Measurements from ENCODE around the gene ANO7.

ANO7 gene

DNA sequence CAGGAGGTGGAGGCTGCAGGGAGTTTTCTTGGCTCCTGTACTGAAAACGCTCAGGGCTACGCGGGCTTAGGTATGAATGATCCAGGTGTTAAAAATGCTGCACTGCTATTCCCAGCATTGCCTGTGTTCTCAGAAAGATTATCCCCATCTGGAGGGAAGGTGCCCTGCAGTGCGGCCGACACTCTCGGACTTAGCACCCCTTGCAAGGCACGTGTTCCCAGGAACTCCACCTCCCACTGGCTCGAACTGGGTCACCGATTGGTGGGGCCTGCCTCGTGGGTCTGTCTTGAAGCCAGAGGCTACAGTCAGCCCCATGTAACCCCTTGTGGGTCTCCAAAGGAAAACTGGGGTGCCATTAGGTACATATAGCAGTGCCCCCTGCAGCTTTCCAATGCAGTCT lies 25.7 kb downstream of the ANO7 start:
- DNase-seq = no peak

DNA sequence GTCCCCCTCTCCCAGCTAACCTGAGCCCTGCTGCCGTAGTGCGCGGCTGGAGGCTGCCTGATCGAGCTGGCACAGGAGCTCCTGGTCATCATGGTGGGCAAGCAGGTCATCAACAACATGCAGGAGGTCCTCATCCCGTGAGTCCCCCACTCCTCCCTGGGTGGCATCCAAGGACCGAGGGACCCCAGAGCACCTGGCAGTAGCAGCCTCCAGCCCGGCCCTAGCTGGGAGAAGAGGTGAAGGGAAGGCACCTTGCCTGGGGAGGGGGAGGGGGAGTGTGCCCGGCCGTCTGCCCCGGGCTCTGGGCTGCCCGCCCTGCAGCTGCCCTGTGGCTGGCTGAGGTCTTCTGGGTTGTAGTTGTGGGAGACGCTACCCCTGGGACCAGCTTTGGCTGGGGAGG lies 26.3 kb downstream of the ANO7 start:
- DNase-seq = no peak

DNA sequence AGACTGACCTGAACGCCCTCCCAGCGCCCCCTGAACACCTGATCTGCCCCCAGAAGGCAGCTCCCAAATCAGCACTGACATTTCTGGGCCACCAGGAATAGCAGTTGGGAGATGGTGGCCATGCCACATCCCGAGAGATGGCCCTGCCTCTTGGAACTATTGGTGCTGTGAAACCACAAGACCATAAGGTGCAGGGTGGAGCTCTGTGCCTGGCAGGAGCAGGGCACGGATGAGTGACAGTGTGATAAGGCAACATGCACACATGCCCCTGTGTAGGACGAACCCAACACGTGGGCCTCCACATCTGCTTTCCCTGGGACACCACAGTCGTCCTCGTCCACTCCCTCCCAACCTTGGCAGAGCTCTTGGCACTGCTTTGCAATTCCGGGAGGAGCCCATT lies 26.9 kb downstream of the ANO7 start:
- no peak for DNase-seq

DNA sequence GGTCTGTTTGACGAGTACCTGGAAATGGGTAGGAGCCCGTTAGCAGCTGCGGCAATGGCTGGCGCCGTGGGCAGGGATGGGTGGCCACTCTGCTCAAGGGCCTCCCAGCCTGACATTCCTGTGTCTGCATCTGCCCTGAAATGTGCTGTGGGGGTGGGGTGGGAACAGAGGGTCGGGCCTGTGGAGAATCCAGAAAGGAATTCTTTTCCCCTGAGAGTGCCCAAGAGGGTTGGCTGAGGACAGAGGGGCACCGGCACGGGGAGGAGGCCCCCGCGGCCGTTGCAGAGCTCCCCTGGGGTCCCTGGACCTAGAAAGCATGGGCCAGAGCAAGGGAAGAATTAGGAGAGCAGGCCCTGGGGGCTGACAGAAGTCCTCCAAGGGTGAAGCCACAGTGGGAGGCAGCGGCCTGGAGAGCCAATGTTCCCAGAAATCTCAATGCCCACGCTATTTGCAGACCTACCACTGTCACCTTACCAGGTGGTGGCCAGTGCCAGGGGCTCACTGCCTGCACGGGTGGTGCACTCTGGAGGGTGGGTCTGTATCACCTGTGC lies 27.8 kb downstream of the ANO7 start:
- no peak for DNase-seq

DNA sequence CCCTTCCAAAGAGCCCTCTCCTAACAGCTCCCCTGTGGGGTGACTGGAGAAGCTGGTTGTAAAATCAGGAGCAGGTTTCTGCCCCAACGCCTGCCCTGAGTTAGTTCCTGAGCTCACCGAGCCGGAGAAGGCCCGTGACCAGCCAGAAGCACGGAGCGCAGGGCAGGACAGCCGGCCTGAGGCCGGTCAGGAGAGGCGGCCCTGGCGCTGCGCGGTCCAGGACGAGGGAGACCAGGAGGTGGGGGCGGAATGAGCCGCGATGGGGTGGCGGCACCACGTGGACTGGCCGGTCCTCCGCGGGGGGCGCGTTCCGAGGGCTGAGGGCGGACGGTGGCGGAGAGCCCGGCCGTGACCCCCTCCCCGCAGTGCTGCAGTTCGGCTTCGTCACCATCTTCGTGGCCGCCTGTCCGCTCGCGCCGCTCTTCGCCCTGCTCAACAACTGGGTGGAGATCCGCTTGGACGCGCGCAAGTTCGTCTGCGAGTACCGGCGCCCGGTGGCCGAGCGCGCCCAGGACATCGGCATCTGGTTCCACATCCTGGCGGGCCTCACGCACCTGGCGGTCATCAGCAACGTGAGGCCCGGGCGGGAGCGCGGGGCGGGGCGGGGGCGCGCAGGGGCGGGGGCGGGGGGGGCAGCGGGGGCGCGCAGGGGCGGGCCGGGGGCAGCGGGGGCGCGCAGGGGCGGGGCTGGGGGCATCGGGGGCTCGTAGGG lies 29.0 kb downstream of the ANO7 start:
- DNase-seq = no peak

DNA sequence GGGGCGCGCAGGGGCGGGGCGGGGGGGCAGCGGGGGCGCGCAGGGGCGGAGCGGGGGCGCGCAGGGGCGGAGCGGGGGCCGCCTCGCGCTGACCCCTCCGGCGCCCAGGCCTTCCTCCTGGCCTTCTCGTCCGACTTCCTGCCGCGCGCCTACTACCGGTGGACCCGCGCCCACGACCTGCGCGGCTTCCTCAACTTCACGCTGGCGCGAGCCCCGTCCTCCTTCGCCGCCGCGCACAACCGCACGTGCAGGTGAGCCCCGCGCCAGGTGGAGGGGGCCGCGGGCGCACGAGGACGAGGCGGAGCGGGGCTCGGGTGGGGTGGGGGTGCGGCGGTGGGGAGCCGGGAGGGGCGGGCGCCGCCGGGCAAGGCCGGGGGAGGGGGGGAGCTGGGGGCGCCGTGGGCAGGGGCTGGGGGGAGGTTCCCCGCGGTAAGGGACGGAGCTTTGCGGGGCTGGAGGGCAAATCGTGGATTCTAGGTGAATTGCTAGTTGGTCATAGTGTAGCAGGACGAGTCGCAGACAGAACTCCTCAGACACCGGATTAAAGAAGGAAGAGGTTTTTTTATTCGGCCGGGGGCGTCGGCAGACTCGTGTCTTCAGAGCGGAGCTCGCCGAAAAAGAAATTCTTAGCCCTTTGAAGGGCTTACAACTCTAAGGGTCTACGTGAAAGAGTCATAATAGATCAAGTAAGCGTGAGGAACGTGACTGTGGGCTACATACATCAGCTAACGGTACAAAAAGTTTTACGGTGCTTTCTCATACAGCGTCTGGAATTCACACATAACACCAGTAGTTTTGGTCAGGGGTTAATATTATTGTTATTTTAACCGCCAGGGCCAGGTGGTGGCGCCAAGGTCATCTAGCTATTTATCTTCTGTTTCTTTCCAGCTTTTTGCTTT lies 29.9 kb downstream of the ANO7 start:
- no peak for DNase-seq

DNA sequence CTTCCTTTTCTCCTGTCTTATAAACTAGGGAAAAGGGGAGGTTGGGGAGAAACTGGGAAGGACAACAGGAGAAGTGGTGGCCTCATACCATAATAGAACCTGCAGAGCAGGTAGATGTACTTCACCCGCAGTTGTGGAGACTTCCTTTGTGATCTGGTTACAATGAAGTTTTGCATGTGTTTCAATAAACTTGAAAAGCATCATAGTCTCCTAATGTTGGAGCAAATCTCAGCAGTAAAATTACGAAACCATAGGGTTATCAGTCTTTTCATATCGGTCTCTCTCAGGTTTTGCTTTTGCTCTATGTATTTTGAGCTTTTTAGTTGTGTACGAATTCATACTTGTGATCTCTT lies 30.5 kb downstream of the ANO7 start:
- DNase-seq = no peak

DNA sequence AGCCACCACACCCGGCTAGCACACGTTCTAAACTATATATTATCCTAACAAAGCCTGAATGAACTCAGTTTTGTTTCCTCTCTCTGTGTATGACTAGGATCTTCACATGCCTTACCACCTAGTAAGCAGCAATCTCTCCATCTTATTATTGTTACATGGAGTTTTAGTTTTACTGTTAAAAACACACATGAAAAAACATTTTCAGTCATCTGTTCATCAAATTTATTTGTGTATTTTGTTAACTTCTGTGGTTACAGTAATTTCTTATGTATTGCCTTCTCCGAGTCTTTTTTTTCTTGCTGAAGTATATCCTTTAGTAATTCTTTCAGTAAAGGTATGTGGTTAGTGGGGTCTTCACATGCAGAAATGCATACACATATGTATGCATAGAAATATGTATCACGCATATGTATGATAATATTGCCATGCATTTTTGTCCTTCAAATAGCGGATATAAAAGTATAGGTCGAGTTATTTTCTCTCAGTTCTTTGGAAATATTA lies 31.4 kb downstream of the ANO7 start:
- no peak for DNase-seq

DNA sequence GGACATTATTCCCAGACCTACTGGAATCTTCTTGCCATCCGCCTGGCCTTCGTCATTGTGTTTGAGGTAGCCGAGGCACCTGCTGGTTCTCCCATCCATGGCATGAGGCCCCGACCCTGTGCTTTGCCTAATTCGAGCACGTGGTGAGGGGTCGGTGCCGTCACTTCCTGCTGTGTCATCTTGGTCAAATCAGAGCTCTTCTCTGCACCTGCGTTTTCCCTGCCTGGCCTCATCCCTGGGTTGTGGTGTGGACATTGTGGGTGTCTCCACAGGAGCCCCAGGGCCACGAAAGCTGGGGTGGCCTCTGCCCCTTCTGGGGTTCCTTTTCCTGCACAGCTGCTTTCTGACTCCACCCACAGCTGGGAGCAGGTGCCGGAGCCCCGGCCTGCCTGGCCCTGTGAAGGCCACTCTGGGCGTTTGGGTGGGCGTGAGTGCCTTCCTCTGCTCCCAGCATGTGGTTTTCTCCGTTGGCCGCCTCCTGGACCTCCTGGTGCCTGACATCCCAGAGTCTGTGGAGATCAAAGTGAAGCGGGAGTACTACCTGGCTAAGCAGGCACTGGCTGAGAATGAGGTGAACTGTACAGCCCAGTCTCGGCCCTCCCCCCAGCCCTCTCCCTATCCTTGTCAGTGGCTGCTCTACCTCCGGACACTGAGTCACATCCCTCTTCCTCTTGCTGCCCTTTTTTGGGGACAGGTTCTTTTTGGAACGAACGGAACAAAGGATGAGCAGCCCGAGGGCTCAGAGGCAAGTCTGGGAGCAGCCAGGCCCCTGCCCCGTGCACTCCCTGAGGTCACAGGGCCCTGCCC lies 34.9 kb downstream of the ANO7 start:
- DNase-seq = no peak

DNA sequence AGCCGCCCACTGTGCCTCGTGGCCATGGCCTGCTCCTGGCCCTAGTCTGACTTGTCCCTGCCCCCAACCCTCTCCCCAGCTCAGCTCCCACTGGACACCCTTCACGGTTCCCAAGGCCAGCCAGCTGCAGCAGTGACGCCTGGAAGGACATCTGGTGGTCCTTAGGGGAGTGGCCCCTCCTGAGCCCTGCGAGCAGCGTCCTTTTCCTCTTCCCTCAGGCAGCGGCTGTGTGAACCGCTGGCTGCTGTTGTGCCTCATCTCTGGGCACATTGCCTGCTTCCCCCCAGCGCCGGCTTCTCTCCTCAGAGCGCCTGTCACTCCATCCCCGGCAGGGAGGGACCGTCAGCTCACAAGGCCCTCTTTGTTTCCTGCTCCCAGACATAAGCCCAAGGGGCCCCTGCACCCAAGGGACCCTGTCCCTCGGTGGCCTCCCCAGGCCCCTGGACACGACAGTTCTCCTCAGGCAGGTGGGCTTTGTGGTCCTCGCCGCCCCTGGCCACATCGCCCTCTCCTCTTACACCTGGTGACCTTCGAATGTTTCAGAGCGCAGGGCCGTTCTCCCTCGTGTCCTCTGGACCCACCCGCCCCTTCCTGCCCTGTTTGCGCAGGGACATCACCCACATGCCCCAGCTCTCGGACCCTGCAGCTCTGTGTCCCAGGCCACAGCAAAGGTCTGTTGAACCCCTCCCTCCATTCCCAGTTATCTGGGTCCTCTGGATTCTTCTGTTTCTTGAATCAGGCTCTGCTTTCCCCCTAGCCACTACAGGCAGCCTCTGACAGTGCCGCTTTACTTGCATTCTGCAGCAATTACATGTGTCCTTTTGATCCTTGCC lies 35.8 kb downstream of the ANO7 start:
- DNase-seq = no peak

DNA sequence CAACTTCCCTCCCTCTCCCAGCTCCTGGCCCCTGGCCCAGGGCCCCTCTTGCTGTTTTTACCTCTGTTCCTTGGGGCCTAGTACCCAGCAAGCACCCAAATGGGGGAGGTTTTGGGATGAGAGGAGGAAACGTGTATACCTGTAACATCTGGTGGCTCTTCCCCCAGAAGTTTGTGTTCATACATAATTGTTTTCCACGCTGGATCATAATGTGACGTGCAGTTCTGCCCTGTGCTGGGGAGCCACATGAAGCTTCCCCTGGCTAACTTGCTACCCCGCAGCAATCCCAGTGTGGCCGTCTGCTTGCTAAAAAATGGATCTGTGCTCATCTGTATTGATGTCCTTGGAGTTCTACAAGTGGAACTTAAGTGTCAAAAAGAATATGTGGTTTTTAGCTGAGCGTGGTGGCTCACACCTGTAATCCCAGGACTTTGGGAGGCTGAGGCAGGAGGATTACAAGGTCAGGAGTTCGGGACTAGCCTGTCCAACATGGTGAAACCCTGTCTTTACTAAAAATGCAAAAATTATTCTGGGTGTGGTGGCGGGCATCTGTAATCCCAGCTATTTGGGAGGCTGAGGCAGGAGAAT lies 36.5 kb downstream of the ANO7 start:
- no peak for DNase-seq

DNA sequence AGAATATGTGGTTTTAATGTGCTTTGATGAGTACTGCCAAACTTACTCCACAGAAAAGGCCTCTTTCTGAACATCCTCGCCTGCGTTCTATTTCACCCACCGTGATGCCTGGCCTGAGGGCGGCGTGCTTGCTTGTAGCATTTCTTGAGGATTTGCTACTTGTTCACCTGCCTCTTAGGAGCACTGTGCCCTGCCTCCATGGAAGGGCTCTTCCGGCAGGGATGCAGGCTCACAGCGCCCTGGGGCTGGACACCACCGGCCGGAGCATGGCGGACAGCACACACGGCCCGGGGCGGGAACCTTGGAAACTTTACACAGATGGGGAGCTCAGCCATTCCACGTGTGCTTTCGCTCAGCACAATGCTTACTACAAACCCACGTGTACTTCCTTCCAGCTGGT lies 37.1 kb downstream of the ANO7 start:
- DNase-seq = no peak

DNA sequence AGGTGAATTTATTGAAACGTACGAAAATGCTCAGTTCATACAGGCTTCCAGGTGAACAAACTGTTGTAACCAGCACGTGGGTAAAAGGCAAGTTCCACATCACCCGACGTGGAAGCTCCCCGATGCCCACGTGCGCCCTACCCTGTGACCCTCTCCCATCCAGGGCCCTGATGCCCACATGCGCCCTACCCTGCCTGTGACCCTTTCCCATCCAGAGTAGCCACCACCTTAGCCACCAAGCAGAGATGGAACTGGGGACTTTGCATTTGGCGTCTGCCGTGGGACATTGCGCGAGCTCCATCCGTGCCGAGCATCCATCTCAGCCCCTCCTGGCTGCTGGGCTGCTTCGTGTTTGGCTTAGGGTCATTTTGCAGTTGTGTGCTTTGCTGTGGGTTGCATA lies 37.5 kb downstream of the ANO7 start:
- no peak for DNase-seq

DNA sequence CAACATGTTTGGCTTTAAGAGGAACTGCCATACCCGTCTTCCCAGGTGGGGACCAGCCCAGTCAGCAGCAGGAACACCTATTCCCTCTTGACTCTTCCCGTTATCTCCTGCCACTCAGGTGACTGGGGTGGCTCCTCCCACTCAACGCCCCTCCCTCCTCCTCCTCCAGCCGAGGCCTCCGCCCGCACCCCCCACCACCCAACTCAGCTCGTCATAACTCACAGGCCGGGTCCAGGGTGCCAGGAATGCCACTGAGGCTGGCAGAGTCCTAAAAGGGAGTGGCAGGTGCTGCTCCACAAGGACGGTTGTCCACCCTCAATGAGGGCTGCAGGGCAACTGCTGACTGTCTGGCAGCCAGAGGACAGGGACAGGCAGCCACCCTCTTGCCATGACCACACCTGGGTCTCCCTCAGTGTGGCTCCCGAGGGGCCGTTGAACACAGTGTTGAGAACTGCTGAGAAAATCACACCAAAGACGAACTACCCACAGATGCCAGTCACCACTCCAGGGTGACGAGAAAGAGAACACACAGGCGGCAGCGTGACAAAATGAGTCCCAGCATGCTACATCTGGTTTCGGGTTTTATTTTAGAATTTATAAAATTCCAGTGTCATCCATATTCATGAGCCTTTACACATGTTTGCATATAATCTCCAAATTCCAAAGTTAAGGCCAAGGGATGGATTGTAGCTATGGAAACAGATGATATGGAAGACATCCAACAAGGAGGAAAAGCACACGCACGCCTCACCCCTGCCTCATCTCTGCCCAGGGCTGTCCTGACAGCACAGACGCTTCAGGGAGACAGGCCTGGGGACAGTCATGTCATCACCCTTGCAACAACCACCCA lies 38.5 kb downstream of the ANO7 start:
- no peak for DNase-seq

DNA sequence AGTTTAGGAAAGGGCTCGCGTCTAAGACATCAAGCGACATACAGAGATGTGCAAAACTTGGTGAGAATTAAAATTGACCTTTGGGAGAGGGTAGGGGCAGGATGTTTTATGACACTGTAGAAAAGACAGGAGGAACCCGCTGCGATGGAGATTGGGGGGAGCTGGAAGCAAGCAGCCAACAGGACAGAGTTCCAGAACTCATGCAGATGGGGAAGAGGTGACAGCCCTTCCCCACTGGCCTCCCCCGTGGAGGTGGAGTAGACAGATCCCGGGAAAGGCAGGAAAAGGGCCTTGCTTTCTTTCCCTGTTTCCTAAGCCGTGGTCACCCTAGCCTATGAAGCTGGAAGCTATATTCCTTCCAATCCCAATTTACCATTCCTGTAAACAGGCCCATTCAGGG lies 39.1 kb downstream of the ANO7 start:
- no peak for DNase-seq

DNA sequence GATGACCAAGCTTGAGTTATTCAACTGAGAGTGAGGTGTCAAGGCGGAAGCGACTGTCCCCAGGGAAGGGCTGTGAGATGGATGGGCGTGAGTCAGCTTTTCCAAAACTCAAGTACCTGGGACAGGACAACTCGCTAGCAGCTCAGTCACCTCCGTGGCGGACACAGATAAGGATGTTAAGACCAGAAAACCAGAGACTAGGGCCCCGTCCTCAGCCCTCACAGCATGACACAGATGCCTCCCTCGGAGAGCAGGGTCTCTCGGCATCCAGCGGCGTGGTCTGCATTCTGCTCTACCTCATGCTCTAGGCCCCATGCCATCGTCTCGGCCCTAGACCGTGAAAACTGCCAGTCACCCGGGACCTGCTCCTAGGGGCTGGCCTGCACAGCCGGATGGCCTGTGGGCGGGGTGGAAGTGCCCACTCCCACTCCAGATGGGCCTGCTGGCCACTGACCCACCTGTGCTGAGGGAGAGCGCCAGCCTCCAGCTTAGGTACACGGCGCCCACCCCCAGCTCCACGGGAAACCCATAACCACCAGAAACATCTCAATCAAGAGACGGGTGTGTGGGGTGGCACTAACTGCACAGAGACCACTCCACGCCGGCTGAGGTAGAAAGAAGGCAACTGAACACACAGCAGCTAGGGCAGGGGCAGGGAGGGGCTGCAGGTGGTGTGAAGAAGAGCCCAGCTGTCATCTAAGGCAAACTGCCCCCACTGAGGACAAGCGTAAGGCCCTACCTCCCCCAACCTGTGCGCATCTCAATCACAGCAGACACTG lies 39.8 kb downstream of the ANO7 start:
- no peak for DNase-seq

DNA sequence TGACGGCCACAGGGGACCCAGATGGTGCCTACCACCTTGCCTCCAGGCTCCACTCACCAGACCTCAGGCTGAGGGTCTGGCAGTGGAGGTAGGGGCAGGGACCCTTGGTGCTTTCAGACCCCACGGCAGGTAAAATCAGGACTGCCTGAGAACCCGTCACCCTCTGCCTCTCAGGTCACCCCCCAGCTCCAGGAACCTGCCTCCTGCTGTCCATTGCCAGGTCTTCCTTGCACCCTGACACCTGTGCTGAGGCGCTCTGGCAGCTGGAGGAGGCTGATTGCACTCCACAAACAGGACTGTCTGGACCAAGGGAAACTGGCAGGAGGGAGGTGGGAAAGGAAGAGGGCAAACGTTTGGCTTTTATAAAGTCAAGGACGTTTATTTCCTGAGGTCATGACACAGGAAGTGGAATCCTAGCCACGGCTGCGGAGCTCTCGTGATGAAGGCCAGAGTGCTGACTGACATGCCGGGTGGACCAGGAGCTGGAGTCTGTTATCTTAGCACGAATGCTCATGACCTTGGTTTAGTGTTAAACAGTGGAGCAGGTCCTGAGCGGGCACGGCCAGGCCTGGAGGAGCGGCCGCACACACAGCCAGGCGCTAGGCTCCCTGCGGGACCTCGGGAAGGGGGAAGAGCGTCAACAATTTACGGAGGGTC lies 40.5 kb downstream of the ANO7 start:
- DNase-seq = no peak

DNA sequence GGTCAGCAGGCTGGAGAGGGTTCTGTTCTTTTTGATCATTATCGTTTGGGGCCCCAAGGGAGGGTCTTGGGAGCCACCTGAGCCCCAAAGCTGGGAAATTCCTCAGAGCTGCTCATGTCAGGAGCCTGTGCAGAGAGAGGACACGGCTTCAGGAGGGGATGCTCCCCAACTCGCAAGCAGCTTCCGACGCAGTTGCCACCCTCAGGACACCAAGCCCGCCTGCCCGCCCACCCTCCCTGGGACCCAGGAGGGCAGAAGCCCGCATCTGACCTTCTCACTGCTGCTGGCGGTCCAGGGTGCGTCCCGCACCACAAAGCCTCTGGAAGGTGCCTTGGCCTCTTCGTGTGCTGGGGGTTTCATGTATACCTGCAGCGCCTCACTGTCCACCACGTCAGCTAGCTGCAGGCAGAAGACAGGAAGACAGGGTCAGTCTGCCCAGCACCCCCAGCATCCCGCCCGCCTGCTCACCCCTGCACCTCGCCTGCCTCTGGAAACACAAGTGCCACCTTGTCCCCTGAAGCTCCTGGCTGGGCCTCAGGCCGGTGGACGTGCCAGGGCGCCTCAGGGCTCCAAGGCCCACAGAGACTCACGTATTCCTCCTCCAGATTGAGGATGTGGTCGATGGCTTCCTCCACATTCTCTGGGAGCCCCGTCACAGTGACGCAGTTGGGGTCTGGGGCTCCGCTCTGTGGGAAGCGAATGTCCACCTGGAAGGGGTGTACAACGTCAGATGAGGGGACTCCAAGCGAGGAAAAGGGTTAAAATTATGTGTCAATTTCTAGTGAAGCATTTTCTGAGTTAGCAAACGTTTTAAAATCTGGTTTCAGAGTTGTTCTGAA lies 41.3 kb downstream of the ANO7 start:
- no peak for DNase-seq

DNA sequence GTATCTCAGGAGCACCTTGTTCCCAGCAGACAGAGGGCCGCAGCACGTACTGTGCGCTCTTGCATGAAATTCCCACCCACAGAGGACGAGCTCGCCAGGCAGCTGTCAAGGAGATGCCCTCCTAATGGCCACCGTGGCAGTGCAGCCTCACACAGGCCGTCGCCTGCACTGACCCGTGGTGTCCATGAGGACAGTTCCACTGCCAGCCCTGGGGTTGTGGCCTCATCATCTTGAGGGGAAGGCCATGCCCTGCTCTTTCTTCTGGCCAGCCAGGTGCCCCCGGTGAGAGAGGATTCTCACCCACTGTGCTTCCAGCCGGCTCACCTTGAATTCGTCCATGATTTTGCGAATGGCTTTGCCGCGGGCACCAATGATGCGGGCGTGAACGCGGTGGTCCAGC lies 42.0 kb downstream of the ANO7 start:
- DNase-seq = no peak
